GM11168 (cell line): Measurements from ENCODE around the gene RAB20.

ENCODE experiments used
- in situ Hi-C: fragments of 300-500 bp; cut with MboI; formaldehyde crosslinking; loops from one replicate; pipeline ENCODE4 v1.12.0; 2022; ENCODE audit warnings: low sequenced_read_pairs; ENCODE audit not compliant: unreplicated experiment

RAB20 gene

DNA sequence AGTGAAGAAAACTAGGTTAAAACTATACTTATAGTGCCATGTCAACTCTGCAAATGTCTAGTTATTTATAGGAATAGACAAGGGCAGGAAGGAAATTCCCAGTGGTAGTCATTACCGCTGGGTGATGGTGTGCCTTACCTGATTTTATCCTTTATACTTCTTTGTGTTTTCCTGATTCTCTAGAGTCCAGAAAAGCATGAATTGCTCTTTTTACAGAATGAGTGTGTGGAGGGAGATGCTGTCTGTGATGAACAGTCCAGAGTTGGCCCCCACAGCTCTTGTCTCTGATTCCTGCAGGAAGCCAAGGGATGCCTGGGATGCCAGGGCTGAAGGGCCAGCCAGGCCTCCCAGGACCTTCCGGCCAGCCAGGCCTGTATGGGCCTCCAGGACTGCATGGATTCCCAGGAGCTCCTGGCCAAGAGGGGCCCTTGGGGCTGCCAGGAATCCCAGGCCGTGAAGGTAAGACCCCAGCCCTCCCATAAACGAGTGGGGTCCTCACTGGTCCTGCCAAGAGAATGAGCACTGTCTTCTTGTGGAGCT is 83.7 kb downstream of the RAB20 start:
- in situ Hi-C loops = no loop called here

GRCh38 chr13:110476220-110476617 is 85.3 kb downstream of the RAB20 start:
- in situ Hi-C loops = no loop called here

- in situ Hi-C loops = no loop called here
These were observed 85.8 kb downstream of the RAB20 start for GRCh38 chr13:110475550-110476219.

GRCh38 chr13:110475117-110475516 is 86.4 kb downstream of the RAB20 start:
- in situ Hi-C loops = no loop called here

- in situ Hi-C loops = no loop called here
These were observed 86.8 kb downstream of the RAB20 start for GRCh38 chr13:110474713-110475112.
